Hematopoietic multipotent progenitor cell treated with erythropoietin and hydrocortisone succinate and interleukin-3 and kit ligand, for 17 days (in vitro differentiated cells): ENCODE data around the gene RLF.
A peak's percentile ranks its signal among the peaks of the same experiment; 100 is the strongest.
"Not testable (repeated sequence)": the region's sequence is repeated elsewhere in the genome, so short reads cannot be mapped to it uniquely, and the experiment has no call there.

Source experiments
- DNase-seq: peaks from one replicate; pipeline ENCODE4 v3.0.0-alpha.2; 2015; ENCODE audit warnings: low spot score

RLF gene

GRCh38 chr1:40162753-40163441 is 1.7 kb downstream of the RLF start:
- DNase-seq, result peak; percentile 41

- DNase-seq, result no peak
Observed at GRCh38 chr1:40167317-40167716, 6.1 kb downstream of the RLF start.

DNA sequence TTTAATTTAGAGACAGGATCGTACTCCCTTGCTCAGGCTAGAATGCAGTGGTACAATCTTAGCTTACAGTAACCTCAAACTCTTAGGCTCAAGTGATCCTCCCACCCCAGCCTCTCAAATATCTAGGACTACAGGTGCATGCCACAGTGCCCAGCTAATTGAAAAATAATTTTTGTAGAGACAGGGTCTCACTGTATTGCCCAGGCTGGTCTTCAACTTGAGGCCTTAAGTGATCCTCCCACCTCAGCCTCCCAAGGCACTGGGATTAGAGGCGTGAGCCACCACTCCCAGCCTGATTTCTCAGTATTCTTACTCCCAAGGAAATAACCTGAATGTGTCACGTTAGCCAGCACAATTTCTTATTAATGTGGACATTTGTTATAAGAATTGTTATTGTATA is 9.8 kb downstream of the RLF start:
- DNase-seq, result no peak

DNA sequence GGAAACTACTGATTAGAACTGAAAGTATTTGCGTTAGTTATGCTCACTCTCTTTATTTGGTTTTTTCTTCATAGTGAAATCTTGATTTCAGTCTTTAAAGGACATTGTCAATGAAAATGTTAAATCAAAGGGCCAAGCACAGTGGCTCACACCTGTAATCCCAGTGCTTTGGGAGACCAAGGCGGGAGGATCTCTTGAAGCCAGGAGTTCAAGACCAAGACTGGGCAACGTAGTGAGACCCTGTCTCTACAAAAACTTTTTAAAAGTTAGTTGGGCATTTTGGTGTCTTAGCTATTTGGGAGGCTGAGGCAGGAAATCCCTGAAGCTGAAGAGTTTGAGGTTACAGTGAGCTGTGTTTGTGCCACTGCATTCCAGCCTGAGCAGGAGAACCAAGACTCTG is 13.6 kb downstream of the RLF start:
- no peak for DNase-seq

DNA sequence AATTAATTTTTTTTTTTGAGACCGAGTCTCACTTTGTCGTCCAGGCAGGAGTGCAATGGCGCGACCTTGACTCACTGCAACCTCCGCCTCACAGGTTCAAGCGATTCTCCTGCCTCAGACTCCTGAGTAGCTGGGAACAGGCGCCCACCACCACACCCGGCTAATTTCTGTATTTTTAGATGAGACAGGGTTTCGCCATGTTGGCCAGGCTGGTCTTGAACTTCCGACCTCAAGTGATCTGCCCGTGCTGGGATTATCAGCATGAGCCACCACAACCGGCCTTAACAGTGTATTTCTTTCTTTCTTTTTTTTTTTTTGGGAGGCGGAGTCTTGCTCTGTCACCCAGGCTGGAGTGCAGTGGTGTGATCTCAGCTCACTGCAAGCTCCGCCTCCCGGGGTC is 15.8 kb downstream of the RLF start:
- not testable (repeated sequence) for DNase-seq

- no peak for DNase-seq
Observed at GRCh38 chr1:40178200-40178599, 17.0 kb downstream of the RLF start.

GRCh38 chr1:40179496-40180089 is 18.4 kb downstream of the RLF start:
- no peak for DNase-seq

DNA sequence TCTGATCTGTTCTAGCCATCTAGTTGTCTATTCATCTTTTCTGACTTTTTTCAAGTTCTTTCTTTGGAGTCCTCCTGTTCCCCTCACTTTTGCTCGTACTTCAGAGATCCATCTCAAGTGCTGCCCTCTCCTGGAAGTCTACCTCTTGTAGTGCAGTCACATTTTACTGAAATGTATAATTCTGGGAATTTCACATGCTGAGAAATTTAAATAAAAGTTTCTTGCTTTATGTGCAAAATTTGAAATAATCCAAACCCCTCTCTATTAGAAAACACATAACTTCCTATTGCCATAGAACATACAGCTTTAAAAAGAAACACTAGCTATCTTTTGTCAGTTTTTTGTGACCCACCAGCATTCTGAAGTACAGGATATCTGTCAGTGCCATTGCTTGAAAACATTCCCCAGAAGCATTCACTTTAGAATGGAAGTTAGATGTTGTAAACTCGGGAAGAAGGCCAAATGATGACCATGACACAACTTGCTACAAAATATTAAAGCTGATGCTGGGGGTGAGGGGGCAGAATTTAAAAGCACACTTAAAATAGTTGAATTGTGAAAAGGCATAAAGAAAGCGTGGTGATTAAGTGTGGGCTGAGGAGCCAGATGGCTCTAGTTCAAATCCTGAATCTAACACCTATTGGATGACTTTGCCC is 22.0 kb downstream of the RLF start:
- peak; percentile 43 for DNase-seq

- no peak for DNase-seq
Observed at GRCh38 chr1:40184193-40184592, 23.0 kb downstream of the RLF start.

GRCh38 chr1:40185951-40186864 is 25.0 kb downstream of the RLF start:
- no peak for DNase-seq

GRCh38 chr1:40187399-40187798 is 26.2 kb downstream of the RLF start:
- no peak for DNase-seq

GRCh38 chr1:40194639-40195038 is 33.5 kb downstream of the RLF start:
- DNase-seq, result not testable (repeated sequence)

DNA sequence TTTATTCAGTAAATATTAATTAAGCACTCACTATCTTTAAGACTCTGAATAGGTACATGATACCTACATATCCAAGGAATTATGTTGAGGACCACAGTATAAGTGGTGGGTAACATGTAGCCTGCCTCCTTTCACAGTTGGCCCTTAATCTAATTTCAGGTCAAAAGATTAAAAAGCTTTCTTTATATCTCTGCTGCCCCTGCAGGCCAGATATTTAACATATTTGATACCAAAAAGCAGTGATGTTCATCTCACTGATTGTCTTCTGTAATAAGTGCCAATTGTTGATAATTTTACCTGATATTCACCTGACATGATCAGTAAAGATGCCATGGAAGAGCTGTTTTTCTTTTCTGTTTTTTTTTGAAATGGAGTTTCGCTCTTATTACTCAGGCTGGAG is 36.5 kb downstream of the RLF start:
- no peak for DNase-seq

GRCh38 chr1:40199126-40199525 is 37.9 kb downstream of the RLF start:
- no peak for DNase-seq

DNA sequence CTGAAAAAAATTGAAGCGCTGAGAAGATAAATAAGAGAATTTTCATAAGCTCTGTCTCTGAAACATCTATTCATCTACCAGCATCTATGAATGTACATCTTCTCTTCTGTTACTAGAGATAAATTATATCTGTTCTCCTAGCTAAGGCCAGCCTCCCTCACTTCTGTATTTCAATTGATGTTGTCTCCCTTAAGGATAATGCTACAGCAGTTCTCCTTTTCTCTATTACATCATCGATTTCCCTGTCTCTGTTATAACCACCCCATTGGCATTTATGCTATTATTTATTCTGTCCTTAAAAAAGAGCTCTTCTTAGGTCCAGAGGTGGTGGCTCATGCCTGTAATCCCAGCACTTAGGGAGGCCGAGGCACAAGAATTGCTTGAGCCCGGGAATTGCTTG is 43.7 kb downstream of the RLF start:
- no peak for DNase-seq

DNA sequence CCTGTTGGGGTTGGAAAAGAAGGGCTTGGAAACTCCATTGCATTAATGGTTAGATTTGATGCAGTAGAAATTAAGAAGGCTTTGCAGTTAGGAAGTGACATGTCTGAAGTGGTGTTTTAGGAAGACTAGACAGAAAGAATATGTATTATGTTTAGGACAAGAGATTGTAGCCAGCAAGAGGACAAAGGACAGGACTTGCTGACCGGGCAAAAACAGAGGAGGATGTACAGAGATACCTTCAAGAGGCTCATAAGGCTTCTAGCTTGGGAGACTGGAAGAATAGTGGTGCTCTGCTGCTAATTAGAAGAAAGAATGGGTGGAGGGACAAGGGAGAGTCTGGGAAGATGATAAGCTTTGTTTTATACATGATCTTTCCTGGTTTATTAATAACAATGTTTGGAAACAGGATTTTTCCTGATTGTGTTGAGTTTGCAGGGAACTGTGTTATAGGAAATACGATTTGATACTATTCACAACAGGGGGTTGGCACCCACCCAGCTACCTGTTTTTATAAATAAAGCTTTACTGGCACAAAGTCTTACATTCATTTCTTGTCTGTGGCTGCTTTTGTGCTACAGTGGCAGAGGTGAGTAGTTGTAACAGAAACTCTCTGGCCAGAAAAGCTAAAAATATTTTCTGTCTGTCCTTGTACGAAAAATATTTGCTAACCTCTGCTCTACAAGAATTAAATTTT is 49.5 kb downstream of the RLF start:
- DNase-seq, result no peak

DNA sequence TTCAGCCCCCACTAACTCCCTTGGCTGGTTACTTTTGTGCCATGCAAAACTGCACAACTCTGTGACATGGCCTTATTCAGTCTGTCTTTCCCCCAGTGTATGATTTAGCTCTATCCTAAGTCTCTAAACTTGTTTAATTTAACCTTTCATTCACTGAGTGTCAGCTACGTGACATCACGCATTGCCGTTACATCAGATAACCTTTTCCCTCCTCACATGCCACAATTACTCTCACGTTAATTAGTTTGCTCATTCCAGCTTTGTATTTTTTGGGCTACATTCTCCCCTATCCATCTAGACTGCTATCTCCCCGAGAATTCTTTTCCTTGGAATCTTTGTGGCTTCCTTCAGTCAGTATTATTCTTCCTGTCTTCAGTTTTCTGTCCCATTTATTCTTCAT is 57.1 kb downstream of the RLF start:
- DNase-seq, result no peak

DNA sequence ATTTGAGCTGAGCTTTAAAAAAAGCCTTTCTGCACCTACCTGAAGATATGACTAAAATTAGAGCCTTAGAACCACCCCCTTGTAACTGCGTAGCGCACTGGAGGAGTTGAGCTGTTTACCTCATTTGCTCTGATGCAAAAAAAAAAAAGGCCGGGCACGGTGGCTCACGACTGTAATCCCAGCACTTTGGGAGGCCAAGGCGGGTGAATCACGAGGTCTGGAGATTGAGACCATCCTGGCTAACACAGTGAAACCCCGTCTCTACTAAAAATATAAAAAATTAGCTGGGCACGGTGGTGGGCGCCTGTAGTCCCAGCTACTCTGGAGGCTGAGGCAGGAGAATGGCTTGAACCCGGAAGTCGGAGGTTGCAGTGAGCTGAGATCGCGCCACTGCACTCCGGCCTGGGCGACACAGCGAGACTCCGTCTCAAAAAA is 60.3 kb downstream of the RLF start:
- not testable (repeated sequence) for DNase-seq

- no peak for DNase-seq
Observed at GRCh38 chr1:40221977-40222772, 61.0 kb downstream of the RLF start.

- DNase-seq, result no peak
Observed at GRCh38 chr1:40224040-40224439, 62.9 kb downstream of the RLF start.

DNA sequence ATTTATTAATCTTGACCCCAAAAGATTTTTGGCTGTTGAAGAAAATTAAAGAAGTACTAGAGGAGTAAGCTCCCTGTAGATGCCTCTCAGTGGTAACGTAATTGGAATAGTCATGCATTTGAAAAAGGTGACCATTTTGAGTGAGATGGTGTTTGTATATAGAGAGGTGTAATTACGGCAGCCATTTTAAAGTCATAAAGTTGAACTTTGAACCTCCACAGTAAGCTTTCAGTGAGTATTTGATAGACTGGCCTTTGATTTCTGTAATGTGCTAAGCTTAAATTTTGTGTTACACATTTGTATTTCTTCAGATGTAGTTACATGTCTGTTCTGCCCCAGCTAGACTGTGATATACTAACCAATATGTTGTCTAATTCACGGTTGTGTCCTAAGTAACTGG is 65.0 kb downstream of the RLF start:
- no peak for DNase-seq
